ENCODE results near the gene MRPL51. TPM values are rescaled to one million over a fixed set of nuclear protein-coding genes. Genes with fewer than 3 reads are reported as not detected.

Gene MRPL51
- total RNA-seq, 2 experiments from 2014 or later: 232 to 275 TPM

- peaks cover 55% of the 10 kb centered on the region for H3K36me3 Mint-ChIP-seq (ENCODE audit: low read depth)
These were observed 44.0 kb upstream of the MRPL51 start for GRCh38 chr12:6536894-6537579.

GRCh38 chr12:6535960-6536847 lies 43.1 kb upstream of the MRPL51 start:
- Mint-ChIP-seq H3K36me3 (ENCODE audit: low read depth) (peaks cover 58% of the 10 kb centered on the region), H3K4me3 (peak overlapping the region; percentile 98), H3K27ac (peak overlapping the region; percentile 97), H3K4me1 (peaks cover 54% of the 10 kb centered on the region), H3K27me3 (no peaks in the 10 kb centered on the region), H3K9me3 (ENCODE audit: low read depth) (no peaks in the 10 kb centered on the region)
- ChIA-PET POLR2A (interaction anchor here (0.6 to 3.2 kb wide), 9 partner anchors 18 to 418 kb away, joined by 3 to 45 read pairs (median 5); partner anchors contain the start of genes C12orf57, MRPL51, NOP2 and RNU7-1), CTCF (interaction anchor here (0.6 to 9.4 kb wide), 6 partner anchors 19 to 482 kb away, joined by 3 to 141 read pairs (median 3); partner anchors contain the start of gene IFFO1)
- no peak for ATAC-seq
- intact Hi-C loops (cut with DNase I, micrococcal nuclease): loop anchor here in 1 of 2 experiments (5.0 to 10.0 kb wide), 2 partner anchors 214 to 1399 kb away; partner anchors contain the start of gene SLC2A3
- DNase-seq: peak; percentile 23

More at GRCh38 chr12:6536894-6537579, 44.0 kb upstream of the MRPL51 start:
- intact Hi-C loops (cut with DNase I, micrococcal nuclease): loop anchor here (1.0 to 10.0 kb wide), 3 partner anchors 114 to 1398 kb away; partner anchors contain the start of gene SLC2A3 (in 1 of the 2)
- ATAC-seq: no peak
- H3K27ac Mint-ChIP-seq: peak overlapping the region; percentile 97
- H3K4me3 Mint-ChIP-seq: peak overlapping the region; percentile 98
- H3K27me3 Mint-ChIP-seq: no peaks in the 10 kb centered on the region
- DNase-seq: peak; percentile 42
- peaks cover 57% of the 10 kb centered on the region for H3K4me1 Mint-ChIP-seq
- CTCF ChIA-PET: interaction anchor here (0.7 to 9.4 kb wide), 21 partner anchors 8 to 215 kb away, joined by 3 to 141 read pairs (median 4); partner anchors contain the start of genes CD27, IFFO1, MRPL51 and NOP2
- POLR2A ChIA-PET: interaction anchor here (0.6 to 3.2 kb wide), 4 partner anchors 15 to 71 kb away, joined by 3 to 45 read pairs (median 4); partner anchors contain the start of gene VAMP1
- H3K9me3 Mint-ChIP-seq (ENCODE audit: low read depth): no peaks in the 10 kb centered on the region

GRCh38 chr12:6535697-6535946 lies 42.6 kb upstream of the MRPL51 start:
- ATAC-seq (no peak), DNase-seq (no peak)
- H3K4me1 Mint-ChIP-seq: peaks cover 50% of the 10 kb centered on the region
- CTCF ChIA-PET: interaction anchor here (1.0 to 9.4 kb wide), 5 partner anchors 20 to 482 kb away, joined by 3 to 141 read pairs (median 3); partner anchors contain the start of gene IFFO1
- no peaks in the 10 kb centered on the region for H3K27me3 Mint-ChIP-seq
- H3K9me3 Mint-ChIP-seq (ENCODE audit: low read depth): no peaks in the 10 kb centered on the region
- H3K4me3 Mint-ChIP-seq: peak overlapping the region; percentile 98
- H3K27ac Mint-ChIP-seq: peak overlapping the region; percentile 97
- intact Hi-C loops (cut with DNase I, micrococcal nuclease): loop anchor here in 1 of 2 experiments (5.0 to 10.0 kb wide), 2 partner anchors 213 to 1399 kb away; partner anchors contain the start of gene SLC2A3
- H3K36me3 Mint-ChIP-seq (ENCODE audit: low read depth): peaks cover 64% of the 10 kb centered on the region
- POLR2A ChIA-PET: interaction anchor here (0.6 to 3.2 kb wide), 9 partner anchors 19 to 419 kb away, joined by 3 to 45 read pairs (median 5); partner anchors contain the start of genes C12orf57, MRPL51, NOP2 and RNU7-1

- ATAC-seq (peak; percentile 8), DNase-seq (peak; percentile 90)
- Mint-ChIP-seq H3K36me3 (ENCODE audit: low read depth) (peaks cover 69% of the 10 kb centered on the region), H3K9me3 (ENCODE audit: low read depth) (no peaks in the 10 kb centered on the region), H3K27ac (peak overlapping the region; percentile 97), H3K4me1 (peaks cover 48% of the 10 kb centered on the region), H3K4me3 (peak overlapping the region; percentile 98), H3K27me3 (no peaks in the 10 kb centered on the region)
- POLR2A ChIA-PET: interaction anchor here (0.6 to 3.2 kb wide), 14 partner anchors 15 to 419 kb away, joined by 3 to 45 read pairs (median 5); partner anchors contain the start of genes C12orf57, MRPL51, RNU7-1 and VAMP1
- intact Hi-C loops (cut with DNase I, micrococcal nuclease): loop anchor here (1.0 to 10.0 kb wide), 12 partner anchors 21 to 1400 kb away; partner anchors contain the start of genes CHD4 (in 1 of the 2), IFFO1 (in 1 of the 2), MRPL51 (in 1 of the 2) and PTPN6 (in 1 of the 2)
- CTCF ChIA-PET: interaction anchor here (1.0 to 9.4 kb wide), 6 partner anchors 20 to 483 kb away, joined by 3 to 141 read pairs (median 3); partner anchors contain the start of gene IFFO1
These were observed 42.1 kb upstream of the MRPL51 start for GRCh38 chr12:6534945-6535696.

GRCh38 chr12:6534695-6534944 lies 41.6 kb upstream of the MRPL51 start:
- ChIA-PET CTCF (interaction anchor here (1.0 to 9.4 kb wide), 5 partner anchors 21 to 388 kb away, joined by 3 to 141 read pairs (median 3); partner anchors contain the start of gene IFFO1), POLR2A (interaction anchor here (0.6 to 3.2 kb wide), 19 partner anchors 11 to 410 kb away, joined by 3 to 45 read pairs (median 6); partner anchors contain the start of genes C12orf57, CDCA3, MRPL51 and RNU7-1)
- peak overlapping the region; percentile 97 for H3K27ac Mint-ChIP-seq
- peak overlapping the region; percentile 98 for H3K4me3 Mint-ChIP-seq
- no peaks in the 10 kb centered on the region for H3K9me3 Mint-ChIP-seq (ENCODE audit: low read depth)
- no peaks in the 10 kb centered on the region for H3K27me3 Mint-ChIP-seq
- peaks cover 43% of the 10 kb centered on the region for H3K4me1 Mint-ChIP-seq
- intact Hi-C loops (cut with DNase I, micrococcal nuclease): loop anchor here (1.0 to 10.0 kb wide), 11 partner anchors 22 to 1400 kb away; partner anchors contain the start of genes CHD4 (in 1 of the 2), IFFO1 (in 1 of the 2), MRPL51 (in 1 of the 2) and PTPN6 (in 1 of the 2)
- no peak for ATAC-seq
- H3K36me3 Mint-ChIP-seq (ENCODE audit: low read depth): peaks cover 74% of the 10 kb centered on the region
- DNase-seq: no peak

GRCh38 chr12:6533923-6534694 lies 41.0 kb upstream of the MRPL51 start, which contains the start of gene GAPDH:
Gene GAPDH (plus strand): TSS chr12:6534517. CDS start chr12:6534833, 316 bp downstream.
- Mint-ChIP-seq H3K4me3 (peak within 1 kb of the TSS; percentile 98), H3K27ac (peak within 1 kb of the TSS; percentile 100), H3K9me3 (ENCODE audit: low read depth) (no peaks in the 10 kb centered on the region), H3K36me3 (ENCODE audit: low read depth) (peaks cover 78% of the 10 kb centered on the region), H3K27me3 (no peaks in the 10 kb centered on the region), H3K4me1 (peaks cover 37% of the 10 kb centered on the region)
- intact Hi-C loops (cut with DNase I, micrococcal nuclease): loop anchor here (1.0 to 10.0 kb wide), 12 partner anchors 22 to 1401 kb away; partner anchors contain the start of genes CHD4 (in 1 of the 2), IFFO1 (in 1 of the 2), MRPL51 (in 1 of the 2) and PTPN6 (in 1 of the 2)
- ChIA-PET POLR2A (interaction anchor here (0.5 to 3.2 kb wide), 24 partner anchors 12 to 410 kb away, joined by 3 to 45 read pairs (median 6); partner anchors contain the start of genes C12orf57, CDCA3, ENO2 and MRPL51), CTCF (interaction anchor here (0.6 to 9.4 kb wide), 4 partner anchors 21 to 110 kb away, joined by 3 to 141 read pairs (median 28); partner anchors contain the start of gene IFFO1)
- DNase-seq (peak; percentile 95), ATAC-seq (peak; percentile 53)

- intact Hi-C loops (cut with DNase I, micrococcal nuclease): loop anchor here (2.0 to 10.0 kb wide), 4 partner anchors 71 to 1401 kb away; partner anchors contain the start of genes PTPN6 (in 1 of the 2) and SLC2A3 (in 1 of the 2)
- Mint-ChIP-seq H3K9me3 (ENCODE audit: low read depth) (no peaks in the 10 kb centered on the region), H3K4me1 (peaks cover 37% of the 10 kb centered on the region), H3K27me3 (no peaks in the 10 kb centered on the region), H3K4me3 (peak overlapping the region; percentile 98), H3K27ac (peak overlapping the region; percentile 97), H3K36me3 (ENCODE audit: low read depth) (peaks cover 83% of the 10 kb centered on the region)
- peak; percentile 0 for ATAC-seq
- CTCF ChIA-PET: interaction anchor here (0.6 to 9.4 kb wide), 4 partner anchors 22 to 109 kb away, joined by 4 to 141 read pairs (median 32); partner anchors contain the start of gene IFFO1
- no peak for DNase-seq
- POLR2A ChIA-PET: interaction anchor here (0.5 to 3.2 kb wide), 22 partner anchors 12 to 411 kb away, joined by 3 to 45 read pairs (median 6); partner anchors contain the start of genes C12orf57, CDCA3, ENO2 and MRPL51
These were observed 40.5 kb upstream of the MRPL51 start for GRCh38 chr12:6533653-6533922.

GRCh38 chr12:6532927-6533652 lies 40.0 kb upstream of the MRPL51 start:
- H3K4me1 Mint-ChIP-seq: peaks cover 37% of the 10 kb centered on the region
- peak; percentile 78 for DNase-seq
- POLR2A ChIA-PET: interaction anchor here (0.5 to 1.7 kb wide), 13 partner anchors 14 to 198 kb away, joined by 3 to 14 read pairs (median 4); partner anchors contain the start of genes CD27, MRPL51, VAMP1 and ZNF384

More at GRCh38 chr12:6532927-6533652, 40.0 kb upstream of the MRPL51 start:
- intact Hi-C loops (cut with DNase I, micrococcal nuclease): loop anchor here (1.0 to 10.0 kb wide), 6 partner anchors 39 to 1402 kb away; partner anchors contain the start of genes NCAPD2 (in 1 of the 2), PTPN6 (in 1 of the 2), SLC2A3 (in 1 of the 2) and VAMP1 (in 1 of the 2)
- CTCF ChIA-PET: interaction anchor here (0.7 to 1.8 kb wide), 9 partner anchors 13 to 245 kb away, joined by 3 to 12 read pairs (median 5); no protein-coding TSS in a partner anchor
- peak; percentile 16 for ATAC-seq
- peak overlapping the region; percentile 97 for H3K27ac Mint-ChIP-seq
- H3K27me3 Mint-ChIP-seq: no peaks in the 10 kb centered on the region
- H3K36me3 Mint-ChIP-seq (ENCODE audit: low read depth): peaks cover 86% of the 10 kb centered on the region
- H3K9me3 Mint-ChIP-seq (ENCODE audit: low read depth): no peaks in the 10 kb centered on the region
- peak overlapping the region; percentile 98 for H3K4me3 Mint-ChIP-seq
